Caco-2 (cell line): Measurements from ENCODE around the gene ZNF441. TPM values are rescaled to one million over a fixed set of nuclear protein-coding genes. Genes with fewer than 3 reads are reported as not detected.

ENCODE experiments used
- BruUV-seq: library from RNA; stranded (reverse); fragments of 400-500 nt; replicated peaks from 2 replicates; lab custom pipeline; 2021; lab: Mats Ljungman, UMichigan
- CTCF ChIA-PET: fragments of 300-600 bp; sonication (Branson Sonifier 250); formaldehyde crosslinking; loops from one replicate; lab custom pipeline; 2022; ENCODE audit warnings: antibody characterized with exemption; lab: Charles Lee
- POLR2A ChIA-PET: fragments of 300-600 bp; sonication (Branson Sonifier 250); formaldehyde crosslinking; loops from one replicate; lab custom pipeline; 2022; ENCODE audit warnings: antibody characterized with exemption; lab: Charles Lee
- DNase-seq, 2 experiments: peaks; one replicate each; pipeline versions ENCODE4 v3.0.0 to v3.0.0-alpha.2; 2020 to 2022
- H3K27me3 ChIP-seq: replicated peaks from 2 replicates; pipeline ENCODE4 v1.6.0; 2011; ENCODE audit warnings: low read length; ENCODE audit not compliant: control insufficient read depth, insufficient read depth
- H3K36me3 ChIP-seq: 2 replicates; pipeline ENCODE4 v1.5.1; 2011; ENCODE audit warnings: low read length; ENCODE audit not compliant: control insufficient read depth, insufficient read depth
- H3K4me1 ChIP-seq: fragments of 250-450 bp; sonication (Bioruptor Pico); 2 replicates; pipeline ENCODE4 v1.5.1; 2020; ENCODE audit warnings: mild to moderate bottlenecking
- H3K4me3 ChIP-seq: 2 replicates; pipeline ENCODE4 v1.5.1; 2011; ENCODE audit warnings: low read depth, mild to moderate bottlenecking, control low read depth, low read length
- H3K9me3 ChIP-seq: fragments of 250-450 bp; sonication (Bioruptor Pico); 2 replicates; pipeline ENCODE4 v1.5.1; 2020; ENCODE audit warnings: mild to moderate bottlenecking, moderate library complexity
- H3K27ac Mint-ChIP-seq: one replicate; pipeline ENCODE4 v1.8.0; 2022; ENCODE audit warnings: mixed read lengths; ENCODE audit not compliant: unreplicated experiment
- H3K27me3 Mint-ChIP-seq: one replicate; pipeline ENCODE4 v1.8.0; 2022; ENCODE audit warnings: mixed read lengths; ENCODE audit not compliant: insufficient read depth, unreplicated experiment
- H3K36me3 Mint-ChIP-seq: one replicate; pipeline ENCODE4 v1.8.0; 2022; ENCODE audit warnings: mild to moderate bottlenecking, mixed read lengths; ENCODE audit not compliant: insufficient read depth, unreplicated experiment
- H3K4me1 Mint-ChIP-seq: one replicate; pipeline ENCODE4 v1.8.0; 2022; ENCODE audit warnings: low read depth, mixed read lengths; ENCODE audit not compliant: unreplicated experiment
- H3K4me3 Mint-ChIP-seq: one replicate; pipeline ENCODE4 v1.8.0; 2022; ENCODE audit warnings: mild to moderate bottlenecking, moderate library complexity, mixed read lengths; ENCODE audit not compliant: unreplicated experiment
- H3K9me3 Mint-ChIP-seq: one replicate; pipeline ENCODE4 v1.8.0; 2022; ENCODE audit warnings: mixed read lengths; ENCODE audit not compliant: unreplicated experiment
- CTCF ChIP-seq, 2 experiments: fragments of 200-600 bp in 1 of 2; IDR thresholded peaks; 1 replicate in 1 of 2; 2 replicates in 1 of 2; pipeline versions ENCODE4 v1.5.1 to v1.8.0; 2011 to 2022; ENCODE audit warnings: antibody characterized with exemption in 1 of 2, control low read depth in 1 of 2, inconsistent platforms in 1 of 2, low read depth in 1 of 2, low read length in 1 of 2, mild to moderate bottlenecking in 1 of 2, moderate library complexity in 1 of 2; ENCODE audit not compliant: insufficient read depth in 1 of 2, severe bottlenecking in 1 of 2, unreplicated experiment in 1 of 2
- intact Hi-C: fragments of 100-400 bp; cut with micrococcal nuclease; formaldehyde crosslinking; loops from one replicate; pipeline ENCODE4 v1.10.0; 2022; ENCODE audit not compliant: unreplicated experiment
- total RNA-seq: library from RNA; stranded (reverse); gene quantifications from 2 replicates; pipeline ENCODE4 v1.2.3, GENCODE V29; 2022

ZNF441 gene
- total RNA-seq, 1 experiment from 2014 or later, result 4.4 TPM

GRCh38 chr19:11759805-11760204 lies 7.0 kb upstream of the ZNF441 start:
- H3K4me1 Mint-ChIP-seq, result no peaks in the 10 kb centered on the region
- no peak for TF ChIP-seq CTCF (IDR thresholded peaks at IDR 0.05; ENCODE audit: insufficient read depth in 1 of 2, low read depth in 1 of 2, low read length in 1 of 2, severe bottlenecking in 1 of 2, unreplicated experiment in 1 of 2)
- H3K36me3 ChIP-seq, result no peaks in the 10 kb centered on the region
- ChIA-PET POLR2A (no interaction called here), CTCF (no interaction called here)
- no peaks in the 10 kb centered on the region for H3K27me3 Mint-ChIP-seq
- H3K9me3 Mint-ChIP-seq, result peaks cover 20% of the 10 kb centered on the region
- no peak overlapping the region for H3K27ac Mint-ChIP-seq
- H3K9me3 ChIP-seq, result peaks cover 7% of the 10 kb centered on the region; the same call in 1 of the 2 replicates
- intact Hi-C loops, result no loop called here
- no peaks in the 10 kb centered on the region for H3K27me3 ChIP-seq
- no peak overlapping the region for H3K4me3 Mint-ChIP-seq
- no TSS peak for BruUV-seq
- no peak overlapping the region for H3K4me3 ChIP-seq
- DNase-seq, result no peak
- H3K4me1 ChIP-seq, result no peaks in the 10 kb centered on the region
- no peaks in the 10 kb centered on the region for H3K36me3 Mint-ChIP-seq

GRCh38 chr19:11763117-11763516 lies 3.7 kb upstream of the ZNF441 start:
- Histone ChIP-seq H3K27me3 (no peaks in the 10 kb centered on the region), H3K36me3 (no peaks in the 10 kb centered on the region), H3K4me3 (no peak overlapping the region), H3K4me1 (peaks cover 7% of the 10 kb centered on the region), H3K9me3 (no peaks in the 10 kb centered on the region)
- no peak for TF ChIP-seq CTCF (IDR thresholded peaks at IDR 0.05; ENCODE audit: insufficient read depth in 1 of 2, low read depth in 1 of 2, low read length in 1 of 2, severe bottlenecking in 1 of 2, unreplicated experiment in 1 of 2)
- Mint-ChIP-seq H3K4me1 (no peaks in the 10 kb centered on the region), H3K9me3 (peaks cover 20% of the 10 kb centered on the region), H3K36me3 (peaks cover 9% of the 10 kb centered on the region), H3K4me3 (no peak overlapping the region), H3K27ac (no peak overlapping the region), H3K27me3 (no peaks in the 10 kb centered on the region)
- no peak for DNase-seq
- intact Hi-C loops, result no loop called here
- BruUV-seq, result no TSS peak
- ChIA-PET CTCF (no interaction called here), POLR2A (no interaction called here)

GRCh38 chr19:11763611-11764010 lies 3.2 kb upstream of the ZNF441 start:
- H3K27me3 ChIP-seq, result no peaks in the 10 kb centered on the region
- Mint-ChIP-seq H3K27ac (no peak overlapping the region), H3K27me3 (no peaks in the 10 kb centered on the region), H3K4me3 (no peak overlapping the region), H3K9me3 (peaks cover 20% of the 10 kb centered on the region), H3K36me3 (peaks cover 9% of the 10 kb centered on the region), H3K4me1 (peaks cover under 1% of the 10 kb centered on the region)
- no peak for TF ChIP-seq CTCF (IDR thresholded peaks at IDR 0.05; ENCODE audit: insufficient read depth in 1 of 2, low read depth in 1 of 2, low read length in 1 of 2, severe bottlenecking in 1 of 2, unreplicated experiment in 1 of 2)
- POLR2A ChIA-PET, result no interaction called here
- BruUV-seq, result no TSS peak
- H3K9me3 ChIP-seq, result no peaks in the 10 kb centered on the region
- no peaks in the 10 kb centered on the region for H3K36me3 ChIP-seq
- H3K4me3 ChIP-seq, result no peak overlapping the region
- no peak for DNase-seq
- CTCF ChIA-PET, result no interaction called here
- intact Hi-C loops, result no loop called here
- H3K4me1 ChIP-seq, result peaks cover 11% of the 10 kb centered on the region
